22Rv1 (cell line): ENCODE results near the gene EGFLAM.

Experiments used
- H3K27ac ChIP-seq: fragments of 450-650 bp; 2 replicates; pipeline ENCODE4 v1.5.1; 2017
- ZFX ChIP-seq: fragments of 450-650 bp; IDR thresholded peaks from 2 replicates; pipeline ENCODE4 v1.6.1; 2017; ENCODE audit warnings: antibody characterized with exemption, borderline replicate concordance
- TF ChIP-seq, protein P1 (sequence below): fragments of 450-650 bp; IDR thresholded peaks from 2 replicates; pipeline ENCODE4 v1.5.1; 2017; ENCODE audit warnings: mild to moderate bottlenecking

EGFLAM gene

DNA sequence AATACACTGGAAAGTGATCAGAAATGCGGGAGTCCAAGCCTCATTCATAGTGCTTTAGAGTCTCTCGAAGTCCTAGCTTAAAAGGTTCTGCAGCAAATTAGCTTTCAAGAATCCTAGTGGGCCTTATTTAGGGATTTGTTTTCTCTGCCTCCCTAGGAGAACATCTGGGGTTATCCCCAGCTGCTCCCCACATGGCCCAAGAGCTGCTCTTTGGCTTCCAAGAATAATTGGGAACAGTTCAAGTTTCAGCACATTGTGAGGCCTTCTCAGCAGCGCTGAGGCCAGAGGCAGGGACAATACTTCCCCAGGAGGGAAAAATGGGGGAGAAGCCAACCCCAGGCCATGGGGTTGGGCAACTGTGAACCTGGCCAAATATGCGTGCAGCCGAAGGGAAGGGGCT is 189.4 kb downstream of the EGFLAM start:
- H3K27ac ChIP-seq, result no peak overlapping the region
- TF ChIP-seq, protein P1, sequence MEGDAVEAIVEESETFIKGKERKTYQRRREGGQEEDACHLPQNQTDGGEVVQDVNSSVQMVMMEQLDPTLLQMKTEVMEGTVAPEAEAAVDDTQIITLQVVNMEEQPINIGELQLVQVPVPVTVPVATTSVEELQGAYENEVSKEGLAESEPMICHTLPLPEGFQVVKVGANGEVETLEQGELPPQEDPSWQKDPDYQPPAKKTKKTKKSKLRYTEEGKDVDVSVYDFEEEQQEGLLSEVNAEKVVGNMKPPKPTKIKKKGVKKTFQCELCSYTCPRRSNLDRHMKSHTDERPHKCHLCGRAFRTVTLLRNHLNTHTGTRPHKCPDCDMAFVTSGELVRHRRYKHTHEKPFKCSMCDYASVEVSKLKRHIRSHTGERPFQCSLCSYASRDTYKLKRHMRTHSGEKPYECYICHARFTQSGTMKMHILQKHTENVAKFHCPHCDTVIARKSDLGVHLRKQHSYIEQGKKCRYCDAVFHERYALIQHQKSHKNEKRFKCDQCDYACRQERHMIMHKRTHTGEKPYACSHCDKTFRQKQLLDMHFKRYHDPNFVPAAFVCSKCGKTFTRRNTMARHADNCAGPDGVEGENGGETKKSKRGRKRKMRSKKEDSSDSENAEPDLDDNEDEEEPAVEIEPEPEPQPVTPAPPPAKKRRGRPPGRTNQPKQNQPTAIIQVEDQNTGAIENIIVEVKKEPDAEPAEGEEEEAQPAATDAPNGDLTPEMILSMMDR, result no peak
- no peak for TF ChIP-seq ZFX

DNA sequence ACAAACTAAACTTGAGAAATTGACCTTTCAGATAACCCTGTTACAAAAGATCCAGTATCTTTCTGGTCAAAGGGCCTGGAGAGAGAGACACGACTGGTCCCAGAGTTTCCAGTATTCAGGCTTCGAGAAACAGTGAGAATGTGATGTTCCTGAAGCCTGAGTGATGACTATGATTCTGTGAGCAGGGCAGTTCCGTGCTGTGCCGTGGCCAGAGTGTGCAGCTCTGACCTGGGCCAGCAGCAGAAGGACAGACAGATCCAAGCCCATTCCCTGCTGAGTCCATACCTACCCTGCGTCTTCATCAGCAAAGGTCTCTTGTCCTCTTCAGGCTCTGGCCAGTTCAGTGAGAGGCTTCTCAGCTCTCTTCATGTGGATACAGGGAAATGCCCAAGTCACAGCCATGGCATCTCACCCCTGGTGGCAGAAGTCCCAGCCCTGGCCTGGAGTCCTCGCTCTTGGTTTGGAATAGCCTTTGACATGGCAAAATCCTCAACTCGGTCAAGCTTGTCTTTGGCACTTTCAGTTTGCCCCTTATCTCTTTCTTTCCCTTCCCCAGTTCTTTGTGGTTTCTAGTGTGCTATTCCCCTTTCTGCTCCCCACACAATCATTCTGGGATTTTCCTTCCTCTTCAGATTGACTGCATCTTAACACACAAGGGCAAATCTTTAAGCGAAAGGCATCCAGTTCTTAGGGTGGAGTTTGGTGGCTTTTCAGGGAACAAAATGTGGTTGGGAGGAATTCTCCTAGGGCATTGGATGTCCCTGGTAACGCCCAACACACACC is 190.4 kb downstream of the EGFLAM start:
- no peak for TF ChIP-seq ZFX
- TF ChIP-seq, protein P1, result no peak
- H3K27ac ChIP-seq, result no peak overlapping the region

DNA sequence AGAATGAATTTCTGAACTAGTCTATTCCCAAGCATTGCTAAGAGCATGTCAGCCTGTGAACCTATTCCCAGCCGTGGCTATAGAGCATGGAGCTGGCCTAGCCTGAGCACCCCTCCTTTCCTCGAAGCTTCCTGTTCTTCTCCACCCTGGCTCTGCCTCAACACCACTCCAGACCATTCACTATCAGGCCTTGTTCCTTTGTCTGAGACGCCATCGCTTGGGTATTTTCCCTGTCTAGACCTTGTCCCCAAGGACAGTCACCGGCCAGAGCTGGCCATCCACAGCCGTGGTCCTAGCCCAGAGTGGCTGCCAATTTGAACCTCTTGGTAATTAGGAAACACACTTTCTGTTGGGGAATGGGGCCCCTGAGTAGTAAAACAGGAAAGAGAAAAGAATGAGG is 192.3 kb downstream of the EGFLAM start:
- TF ChIP-seq, protein P1, result no peak
- TF ChIP-seq ZFX, result no peak
- H3K27ac ChIP-seq, result no peak overlapping the region

DNA sequence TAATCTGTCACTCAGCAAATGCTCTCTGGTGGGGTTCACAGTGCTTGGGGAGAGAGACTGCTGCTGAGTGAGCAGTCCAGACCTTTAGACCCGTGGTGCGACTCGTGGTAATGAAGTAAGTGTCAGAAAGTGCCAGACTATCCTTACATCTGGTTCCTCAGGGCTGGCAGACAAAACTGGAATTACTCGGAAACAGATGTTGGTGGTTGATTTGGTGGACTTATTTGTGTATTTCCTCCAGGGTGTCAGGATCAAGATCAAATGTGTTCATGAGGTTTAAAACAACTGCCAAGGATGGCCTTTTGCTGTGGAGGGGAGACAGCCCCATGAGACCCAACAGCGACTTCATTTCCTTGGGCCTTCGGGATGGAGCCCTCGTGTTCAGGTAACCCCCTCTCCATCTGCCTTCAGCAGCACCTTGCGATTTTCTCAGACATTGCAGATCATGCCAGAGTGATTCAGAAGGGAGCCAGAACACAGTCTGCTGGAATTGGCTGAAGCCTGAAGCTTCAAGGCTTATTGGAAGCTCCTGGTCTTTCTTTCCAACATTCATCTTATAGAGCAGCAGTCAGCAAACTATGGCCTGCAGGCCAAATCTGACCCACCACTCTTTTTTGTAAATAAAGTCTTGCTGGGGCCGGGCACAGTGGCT is 192.8 kb downstream of the EGFLAM start:
- TF ChIP-seq ZFX, result no peak
- TF ChIP-seq, protein P1, result no peak
- no peak overlapping the region for H3K27ac ChIP-seq

DNA sequence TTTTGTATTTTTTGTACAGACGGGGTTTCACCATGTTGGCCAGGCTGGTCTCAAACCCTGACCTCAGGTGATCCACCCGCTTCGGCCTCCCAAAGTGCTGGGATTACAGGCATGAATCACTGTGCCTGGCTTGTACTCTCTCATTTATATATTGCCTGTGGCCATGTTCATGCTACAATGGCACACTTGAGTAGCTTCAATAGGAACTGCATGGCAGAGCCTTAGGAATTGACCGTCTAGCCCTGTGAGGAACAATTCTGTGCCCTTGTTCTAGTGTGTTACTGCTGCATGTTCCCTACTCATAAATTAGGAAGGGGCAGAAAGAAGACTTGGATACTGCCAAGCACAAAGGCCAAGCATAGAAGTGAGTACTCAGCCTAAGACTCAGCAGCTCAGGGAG is 193.8 kb downstream of the EGFLAM start:
- no peak for TF ChIP-seq ZFX
- TF ChIP-seq, protein P1, result no peak
- no peak overlapping the region for H3K27ac ChIP-seq

DNA sequence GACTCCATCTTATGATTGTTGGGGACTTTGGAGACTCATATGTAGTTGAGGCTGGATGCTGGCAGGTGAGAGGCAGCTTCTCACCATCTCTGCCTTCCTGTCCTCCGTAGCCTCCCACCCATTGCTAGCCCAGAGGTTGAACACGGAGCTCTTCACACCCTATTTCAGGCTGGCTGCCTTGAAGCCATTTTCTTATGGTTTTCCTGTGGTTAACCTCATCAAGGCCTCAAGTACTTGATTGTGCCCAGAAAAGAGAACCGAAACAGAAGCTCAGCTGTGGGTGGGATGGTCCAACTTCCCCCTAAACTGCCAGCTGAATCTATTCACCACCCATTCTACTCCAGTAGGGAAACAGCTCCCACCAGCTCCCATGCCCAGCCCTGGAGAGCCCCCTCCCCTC is 195.1 kb downstream of the EGFLAM start:
- no peak overlapping the region for H3K27ac ChIP-seq
- TF ChIP-seq ZFX, result no peak

DNA sequence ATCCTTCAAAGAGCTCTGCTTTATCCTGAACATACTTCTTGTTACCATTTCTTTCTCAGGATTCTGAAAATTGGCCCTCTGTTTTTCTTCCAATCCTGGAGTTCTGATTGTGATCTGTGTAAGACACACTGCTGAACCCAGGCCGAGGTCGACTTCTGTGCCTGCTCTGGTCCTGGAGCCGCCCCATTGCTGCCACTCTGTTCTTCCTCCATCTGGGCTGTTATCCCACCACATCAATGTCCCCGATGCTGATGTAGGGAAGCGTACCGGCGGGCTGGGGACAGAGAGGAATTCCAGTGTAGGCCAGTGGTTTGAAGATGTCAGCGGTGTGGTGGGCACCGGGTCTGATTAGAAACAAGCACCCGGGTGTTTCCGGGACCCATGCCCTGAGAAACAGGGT is 195.6 kb downstream of the EGFLAM start:
- no peak for TF ChIP-seq ZFX
- TF ChIP-seq, protein P1, result no peak
- H3K27ac ChIP-seq, result no peak overlapping the region
